OCI-LY7 (cell line): Measurements from ENCODE around the gene TMC2. TPM values are rescaled to one million over a fixed set of nuclear protein-coding genes. Genes with fewer than 3 reads are reported as not detected.

Source experiments
- BruUV-seq: library from RNA; stranded (reverse); fragments of 400-500 nt; replicated peaks from 2 replicates; lab custom pipeline; 2021; lab: Mats Ljungman, UMichigan
- CTCF ChIA-PET: fragments of 300-600 bp; sonication (Branson Sonifier 250); formaldehyde crosslinking; loops from one replicate; lab custom pipeline; 2022; ENCODE audit warnings: antibody characterized with exemption; ENCODE audit not compliant: unreplicated experiment; lab: Charles Lee
- POLR2A ChIA-PET: fragments of 300-600 bp; sonication (Branson Sonifier 250); formaldehyde crosslinking; loops from one replicate; lab custom pipeline; 2022; ENCODE audit warnings: antibody characterized with exemption; lab: Charles Lee
- DNase-seq: peaks from one replicate; pipeline ENCODE4 v3.0.0-alpha.2; 2015; ENCODE audit warnings: low spot score
- H2AFZ ChIP-seq: fragments of 200-600 bp; sonication (generic), shearing (Covaris generic); 2 replicates; pipeline ENCODE4 v1.6.1; 2014; ENCODE audit warnings: mild to moderate bottlenecking, antibody characterized with exemption, low read length, moderate library complexity
- H3K27ac ChIP-seq: fragments of 200-600 bp; sonication (generic); 2 replicates; pipeline ENCODE4 v1.5.1; 2014; ENCODE audit warnings: mixed run types, low read depth, mild to moderate bottlenecking, moderate library complexity, low read length, inconsistent platforms; ENCODE audit not compliant: poor library complexity, severe bottlenecking
- H3K36me3 ChIP-seq: fragments of 200-600 bp; sonication (generic); 2 replicates; pipeline ENCODE4 v1.6.1; 2014; ENCODE audit warnings: mild to moderate bottlenecking, antibody characterized with exemption, low read length, moderate library complexity, mixed read lengths; ENCODE audit not compliant: insufficient read depth
- H3K4me1 ChIP-seq: fragments of 200-600 bp; sonication (generic); 2 replicates; pipeline ENCODE4 v1.5.1; 2014; ENCODE audit warnings: mild to moderate bottlenecking, low read length; ENCODE audit not compliant: insufficient read depth, poor library complexity, severe bottlenecking
- H3K4me2 ChIP-seq: fragments of 200-600 bp; sonication (generic); 2 replicates; pipeline ENCODE4 v1.6.1; 2014; ENCODE audit warnings: mild to moderate bottlenecking, low read length
- H3K4me3 ChIP-seq: fragments of 200-600 bp; sonication (generic); 2 replicates; pipeline ENCODE4 v1.5.1; 2014; ENCODE audit warnings: mild to moderate bottlenecking, low read depth, low read length; ENCODE audit not compliant: poor library complexity, severe bottlenecking
- H3K79me2 ChIP-seq: fragments of 200-600 bp; sonication (generic); 2 replicates; pipeline ENCODE4 v1.6.1; 2016; ENCODE audit warnings: low read depth, mild to moderate bottlenecking, low read length, moderate library complexity, mixed read lengths; ENCODE audit not compliant: insufficient read depth
- H3K9me2 ChIP-seq: fragments of 200-600 bp; sonication (generic); 2 replicates; pipeline ENCODE4 v1.6.1; 2016; ENCODE audit warnings: mild to moderate bottlenecking, low read length, mixed read lengths; ENCODE audit not compliant: insufficient read depth
- H3K9me3 ChIP-seq: fragments of 200-600 bp; sonication (generic); 2 replicates; pipeline ENCODE4 v1.6.1; 2014; ENCODE audit warnings: mild to moderate bottlenecking, mixed run types, low read length, mixed read lengths
- H4K20me1 ChIP-seq: fragments of 200-600 bp; sonication (generic); 2 replicates; pipeline ENCODE4 v1.6.1; 2014; ENCODE audit warnings: mild to moderate bottlenecking, antibody characterized with exemption, low read length, moderate library complexity, mixed read lengths; ENCODE audit not compliant: insufficient read depth
- EZH2phosphoT487 ChIP-seq: fragments of 200-600 bp; sonication (generic); IDR thresholded peaks from 2 replicates; pipeline ENCODE4 v1.6.1; 2018; ENCODE audit warnings: low read depth, borderline replicate concordance, mild to moderate bottlenecking, mixed run types, antibody characterized with exemption, low read length, moderate library complexity, mixed read lengths
- intact Hi-C: fragments of 100-400 bp; cut with micrococcal nuclease; formaldehyde crosslinking; loops from one replicate; pipeline ENCODE4 v1.10.0; 2022; ENCODE audit not compliant: unreplicated experiment
- total RNA-seq, 2 experiments: library from RNA; depleted of rRNA in 1 of 2; stranded (reverse); fragments of >200 nt in 1 of 2; shearing (Covaris generic) in 1 of 2; gene quantifications; 2 replicates each; pipeline ENCODE4 v1.2.3, GENCODE V29; 2014 to 2022
- TF ChIP-seq, protein P1 (sequence below): fragments of 200-600 bp; sonication (generic); conservative IDR thresholded peaks from 2 replicates; pipeline ENCODE4 v1.5.1; 2014; ENCODE audit warnings: mild to moderate bottlenecking, antibody characterized with exemption, low read length, moderate library complexity, mixed read lengths

Gene TMC2
- total RNA-seq, 2 experiments from 2014 or later = not detected

DNA sequence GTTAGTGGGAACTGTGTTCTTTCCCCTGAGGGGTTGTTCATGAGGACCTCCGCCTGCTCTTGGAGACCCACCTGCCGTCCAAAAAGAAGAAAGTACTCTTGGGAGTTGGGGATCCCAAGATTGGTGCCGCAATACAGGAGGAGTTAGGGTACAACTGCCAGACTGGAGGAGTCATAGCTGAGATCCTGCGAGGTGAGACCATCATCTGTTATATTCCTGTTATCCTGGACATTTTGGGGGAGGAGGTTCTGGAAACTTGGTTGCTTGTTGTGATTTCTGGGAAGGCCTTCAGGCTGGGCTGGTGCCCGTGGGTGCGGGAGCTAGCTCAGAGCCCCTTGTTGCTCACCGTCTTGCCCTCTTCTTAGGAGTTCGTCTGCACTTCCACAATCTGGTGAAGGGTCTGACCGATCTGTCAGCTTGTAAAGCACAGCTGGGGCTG, 118.0 kb downstream of the TMC2 start:
- H3K4me1 ChIP-seq = peaks cover 27% of the 10 kb centered on the region
- H3K27ac ChIP-seq = peak overlapping the region; percentile 88
- no peak for DNase-seq
- peak overlapping the region; percentile 98 for H3K4me2 ChIP-seq
- no peaks in the 10 kb centered on the region for H3K9me2 ChIP-seq
- POLR2A ChIA-PET = interaction anchor here (2.8 kb wide), 1 partner anchor 9 kb away, joined by 19 read pairs; the partner anchor contains the start of gene IDH3B
- TF ChIP-seq, protein P1, sequence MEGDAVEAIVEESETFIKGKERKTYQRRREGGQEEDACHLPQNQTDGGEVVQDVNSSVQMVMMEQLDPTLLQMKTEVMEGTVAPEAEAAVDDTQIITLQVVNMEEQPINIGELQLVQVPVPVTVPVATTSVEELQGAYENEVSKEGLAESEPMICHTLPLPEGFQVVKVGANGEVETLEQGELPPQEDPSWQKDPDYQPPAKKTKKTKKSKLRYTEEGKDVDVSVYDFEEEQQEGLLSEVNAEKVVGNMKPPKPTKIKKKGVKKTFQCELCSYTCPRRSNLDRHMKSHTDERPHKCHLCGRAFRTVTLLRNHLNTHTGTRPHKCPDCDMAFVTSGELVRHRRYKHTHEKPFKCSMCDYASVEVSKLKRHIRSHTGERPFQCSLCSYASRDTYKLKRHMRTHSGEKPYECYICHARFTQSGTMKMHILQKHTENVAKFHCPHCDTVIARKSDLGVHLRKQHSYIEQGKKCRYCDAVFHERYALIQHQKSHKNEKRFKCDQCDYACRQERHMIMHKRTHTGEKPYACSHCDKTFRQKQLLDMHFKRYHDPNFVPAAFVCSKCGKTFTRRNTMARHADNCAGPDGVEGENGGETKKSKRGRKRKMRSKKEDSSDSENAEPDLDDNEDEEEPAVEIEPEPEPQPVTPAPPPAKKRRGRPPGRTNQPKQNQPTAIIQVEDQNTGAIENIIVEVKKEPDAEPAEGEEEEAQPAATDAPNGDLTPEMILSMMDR = no peak
- TF ChIP-seq EZH2phosphoT487 = no peak
- no TSS peak for BruUV-seq
- intact Hi-C loops = loop anchor here (5.0 to 10.0 kb wide), 3 partner anchors 550 to 1812 kb away; partner anchors contain the start of genes DDRGK1, ITPA and STK35
- peaks cover 45% of the 10 kb centered on the region for H3K79me2 ChIP-seq
- no peaks in the 10 kb centered on the region for H3K9me3 ChIP-seq
- peaks cover 42% of the 10 kb centered on the region for H4K20me1 ChIP-seq
- CTCF ChIA-PET = no interaction called here
- H3K4me3 ChIP-seq = peak overlapping the region; percentile 93
- no peak overlapping the region for H2AFZ ChIP-seq
- H3K36me3 ChIP-seq = peaks cover 68% of the 10 kb centered on the region

DNA sequence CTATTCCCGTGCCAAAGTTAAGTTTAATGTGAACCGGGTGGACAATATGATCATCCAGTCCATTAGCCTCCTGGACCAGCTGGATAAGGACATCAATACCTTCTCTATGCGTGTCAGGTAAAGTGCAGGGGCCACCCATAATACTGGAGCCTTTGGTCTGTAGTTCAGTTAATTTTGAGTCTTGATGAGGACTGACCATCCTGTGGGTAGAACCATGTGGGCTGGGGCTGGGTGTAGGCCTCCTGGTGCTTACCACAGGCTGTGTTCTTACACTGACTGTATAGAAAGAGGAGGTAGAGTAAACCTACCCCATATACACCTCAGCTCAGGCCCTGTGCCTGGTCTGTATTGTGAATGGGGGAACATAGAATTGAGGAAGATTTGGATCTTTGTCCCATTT, 118.5 kb downstream of the TMC2 start:
- POLR2A ChIA-PET = interaction anchor here (2.8 kb wide), 1 partner anchor 9 kb away, joined by 19 read pairs; the partner anchor contains the start of gene IDH3B
- no peaks in the 10 kb centered on the region for H3K9me3 ChIP-seq
- H3K79me2 ChIP-seq = peaks cover 45% of the 10 kb centered on the region
- H3K27ac ChIP-seq = peak overlapping the region; percentile 88
- peaks cover 42% of the 10 kb centered on the region for H4K20me1 ChIP-seq
- peak overlapping the region; percentile 98 for H3K4me2 ChIP-seq
- intact Hi-C loops = loop anchor here (5.0 to 10.0 kb wide), 3 partner anchors 550 to 1813 kb away; partner anchors contain the start of genes DDRGK1, ITPA and STK35
- no TSS peak for BruUV-seq
- peak overlapping the region; percentile 93 for H3K4me3 ChIP-seq
- peaks cover 27% of the 10 kb centered on the region for H3K4me1 ChIP-seq
- peaks cover 72% of the 10 kb centered on the region for H3K36me3 ChIP-seq
- no peak for DNase-seq
- CTCF ChIA-PET = no interaction called here
- no peaks in the 10 kb centered on the region for H3K9me2 ChIP-seq
- H2AFZ ChIP-seq = no peak overlapping the region
- TF ChIP-seq EZH2phosphoT487 = no peak
- TF ChIP-seq, protein P1 = no peak
